Measurements from ENCODE around the gene TMEM175.

GRCh38 chr4:956531-957230 lies 24.4 kb downstream of the TMEM175 start:
- no peak for TF ChIP-seq CTCF (conservative IDR thresholded peaks at IDR 0.05)
- TF ChIP-seq EZH2 (IDR thresholded peaks at IDR 0.05; ENCODE audit: low read depth): no peak
